Parietal lobe (tissue), 1 donor: Measurements from ENCODE around the gene ZNF776. TPM values are rescaled to one million over a fixed set of nuclear protein-coding genes. Genes with fewer than 3 reads are reported as not detected.

ENCODE experiments used
- total RNA-seq: library from RNA; depleted of rRNA; stranded (reverse); fragments of >200 nt; gene quantifications from one replicate; pipeline ENCODE4 v1.2.3, GENCODE V29; 2014

The ZNF776 gene
- total RNA-seq, result 57.3 TPM

DNA sequence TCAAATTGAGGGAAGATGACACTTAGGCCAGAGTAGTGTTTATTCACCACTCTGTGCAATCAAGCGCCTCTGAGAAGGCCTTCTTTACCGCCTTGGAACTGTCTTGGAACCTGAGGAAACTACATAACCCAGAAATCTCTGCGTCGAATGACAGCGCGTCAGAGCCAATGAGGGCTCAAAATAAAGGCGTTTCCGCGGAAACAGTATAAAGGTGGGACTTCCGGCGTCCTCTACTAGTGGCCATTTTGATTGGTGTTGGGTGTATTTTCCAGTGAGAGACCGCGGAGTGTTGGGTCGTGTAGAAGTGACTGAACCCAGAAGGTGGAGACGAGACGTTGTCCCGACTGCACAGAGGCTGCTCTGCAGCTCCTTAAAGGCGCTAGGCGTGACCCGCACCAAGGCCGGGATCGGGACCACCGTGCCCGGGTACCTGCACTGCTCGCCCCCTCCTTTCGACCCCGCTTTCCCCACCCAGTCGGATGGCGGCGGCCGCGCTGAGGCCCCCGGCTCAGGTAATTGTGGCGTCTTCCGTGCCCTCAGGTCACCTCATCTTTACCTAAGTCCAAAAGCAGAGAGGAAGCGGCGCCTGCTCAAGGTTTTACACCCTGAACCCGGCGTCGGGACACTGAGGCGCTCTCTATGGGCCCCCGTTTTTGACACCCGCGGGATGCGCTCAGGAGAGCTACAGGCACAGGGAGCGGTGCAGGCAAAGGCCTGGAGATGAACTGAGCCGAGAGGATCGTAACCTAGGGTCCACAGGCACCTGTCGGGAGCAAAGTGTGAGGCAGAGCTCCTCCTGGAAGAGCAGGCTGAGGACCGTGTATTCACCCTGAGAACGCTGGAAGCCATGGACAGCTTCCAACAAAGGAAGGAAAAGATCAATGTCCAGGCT lies at the start of gene ZNF776:
Gene ZNF776 (plus strand): TSS at position 236 of the 892 bp plus-strand sequence. CDS start 244 bp downstream, at position 480.

DNA sequence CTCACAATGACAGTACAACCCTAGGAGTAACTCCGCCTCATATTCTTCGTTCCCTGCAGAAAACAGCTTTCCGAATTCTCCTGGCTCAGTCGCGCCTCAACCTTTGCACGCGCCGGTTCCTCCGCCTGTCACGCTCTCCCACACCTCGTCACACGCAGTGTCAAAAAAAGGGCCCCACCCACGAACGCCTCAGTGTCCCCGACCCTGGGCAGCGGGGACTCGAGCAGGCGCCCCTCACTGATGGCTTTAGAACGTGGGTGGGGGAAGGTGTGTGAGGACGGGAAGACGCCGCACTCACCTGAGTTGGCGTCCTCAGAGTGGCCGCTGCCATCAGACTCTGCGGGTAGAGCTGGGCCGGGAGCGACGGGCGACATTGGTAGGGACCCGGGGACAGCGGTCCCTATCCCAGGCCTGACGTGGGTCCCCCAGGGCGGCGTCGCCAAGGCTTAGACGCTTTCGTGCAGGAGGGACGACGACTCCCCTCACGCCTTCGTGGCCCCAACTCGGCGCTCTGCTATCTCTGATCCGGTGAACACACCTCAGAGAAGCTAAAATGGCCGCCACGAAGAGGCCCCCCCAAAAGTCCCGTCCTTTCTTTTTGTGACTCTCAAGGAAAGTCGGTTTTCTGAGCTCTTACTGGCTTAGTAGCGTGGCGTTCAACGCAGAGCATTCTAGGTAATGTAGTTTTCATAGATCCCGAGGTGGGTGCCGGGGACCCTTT lies 37.8 kb upstream of the ZNF776 start, which contains the start of gene ZNF154:
Gene ZNF154 (minus strand): TSS at position 564 of the 721 bp plus-strand sequence. CDS start 233 bp downstream, at position 331.

DNA sequence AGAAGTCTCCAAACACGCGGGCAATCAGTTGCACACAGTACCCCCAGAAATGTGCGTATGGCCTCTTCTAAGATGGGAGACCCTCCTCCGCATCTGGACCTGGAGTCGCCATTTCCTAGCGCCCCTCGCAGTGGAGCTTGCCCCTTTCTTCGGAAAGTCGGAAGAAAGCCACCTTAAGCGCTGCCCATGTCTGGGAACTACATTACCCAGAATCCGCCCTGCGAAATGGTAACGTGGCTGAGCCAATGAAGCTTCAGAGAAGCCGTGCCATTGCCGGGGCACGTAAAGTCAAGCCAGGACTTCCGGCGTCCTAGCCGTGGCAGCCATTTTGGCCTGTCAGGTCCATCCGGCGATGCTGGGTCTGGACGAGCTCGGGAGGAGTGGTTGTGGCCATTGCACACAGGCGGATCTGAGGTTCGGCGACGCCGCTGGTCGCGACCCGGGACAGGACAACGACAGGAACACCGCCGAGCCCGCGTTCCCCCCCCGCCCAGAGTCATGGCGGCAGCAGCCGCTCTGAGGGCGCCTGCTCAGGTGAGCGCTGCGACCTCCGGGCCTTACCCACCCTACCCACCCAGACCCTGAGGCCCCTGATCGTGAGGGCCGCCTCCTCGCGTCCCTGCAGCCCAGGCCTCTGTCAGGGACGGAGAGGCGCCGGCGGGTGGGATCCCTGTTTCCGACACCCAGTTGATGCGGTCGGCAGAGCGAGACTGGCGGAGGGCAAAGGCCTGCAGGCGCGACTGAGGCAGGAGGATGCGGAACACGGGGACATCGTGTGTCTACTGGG lies 22.9 kb downstream of the ZNF776 start, which contains the start of gene ZNF586:
Gene ZNF586 (plus strand): TSS at position 332 of the 787 bp plus-strand sequence. CDS start 167 bp downstream, at position 499.

Other genes with a start within 250 kb of the ZNF776 start
- 35.4 TPM for gene ZNF773, start 246.9 kb upstream of the ZNF776 start, total RNA-seq
- gene ZNF549, start 219.5 kb upstream of the ZNF776 start, total RNA-seq, result 41.9 TPM
- 21.3 TPM for gene ZNF550, start 187.0 kb upstream of the ZNF776 start, total RNA-seq
- 15.0 TPM for gene ZNF416, start 167.9 kb upstream of the ZNF776 start, total RNA-seq
- 30.4 TPM for gene ZIK1, start 162.7 kb upstream of the ZNF776 start, total RNA-seq
- gene ZNF530, start 146.9 kb upstream of the ZNF776 start, total RNA-seq, result 5.6 TPM
- 50.1 TPM for gene ZNF134, start 132.6 kb upstream of the ZNF776 start, total RNA-seq
- gene ZNF211, start 113.6 kb upstream of the ZNF776 start, total RNA-seq, result 51.3 TPM
- gene ZSCAN4, start 77.9 kb upstream of the ZNF776 start, total RNA-seq, result not detected
- 26.3 TPM for gene ZNF551, start 64.8 kb upstream of the ZNF776 start, total RNA-seq
- gene ZNF154, start 37.6 kb upstream of the ZNF776 start, total RNA-seq, result 81.7 TPM
- gene ZNF671, start 19.2 kb upstream of the ZNF776 start, total RNA-seq, result 33.2 TPM
- gene ZNF586, start 22.9 kb downstream of the ZNF776 start, total RNA-seq, result 79.5 TPM
- 20.3 TPM for gene ZNF552, start 68.1 kb downstream of the ZNF776 start, total RNA-seq
- gene ZNF587B, start 83.5 kb downstream of the ZNF776 start, total RNA-seq, result 53.5 TPM
- gene ZNF587, start 103.0 kb downstream of the ZNF776 start, total RNA-seq, result 51.0 TPM
- 89.8 TPM for gene ZNF814, start 142.2 kb downstream of the ZNF776 start, total RNA-seq
- 61.7 TPM for gene ZNF417, start 169.8 kb downstream of the ZNF776 start, total RNA-seq
- gene ZNF418, start 188.6 kb downstream of the ZNF776 start, total RNA-seq, result 65.7 TPM
- gene ZNF256, start 200.9 kb downstream of the ZNF776 start, total RNA-seq, result 19.7 TPM
- not detected for gene C19orf18, start 227.7 kb downstream of the ZNF776 start, total RNA-seq